COLO668 (cell line): ENCODE data around the gene PI4KA.
A peak's percentile ranks its signal among the peaks of the same experiment; 100 is the strongest.

Experiments
- DNase-seq: peaks from one replicate; lab custom pipeline; 2025; ENCODE audit not compliant: unreplicated experiment; lab: John Stamatoyannopoulos, UW

Gene PI4KA

DNA sequence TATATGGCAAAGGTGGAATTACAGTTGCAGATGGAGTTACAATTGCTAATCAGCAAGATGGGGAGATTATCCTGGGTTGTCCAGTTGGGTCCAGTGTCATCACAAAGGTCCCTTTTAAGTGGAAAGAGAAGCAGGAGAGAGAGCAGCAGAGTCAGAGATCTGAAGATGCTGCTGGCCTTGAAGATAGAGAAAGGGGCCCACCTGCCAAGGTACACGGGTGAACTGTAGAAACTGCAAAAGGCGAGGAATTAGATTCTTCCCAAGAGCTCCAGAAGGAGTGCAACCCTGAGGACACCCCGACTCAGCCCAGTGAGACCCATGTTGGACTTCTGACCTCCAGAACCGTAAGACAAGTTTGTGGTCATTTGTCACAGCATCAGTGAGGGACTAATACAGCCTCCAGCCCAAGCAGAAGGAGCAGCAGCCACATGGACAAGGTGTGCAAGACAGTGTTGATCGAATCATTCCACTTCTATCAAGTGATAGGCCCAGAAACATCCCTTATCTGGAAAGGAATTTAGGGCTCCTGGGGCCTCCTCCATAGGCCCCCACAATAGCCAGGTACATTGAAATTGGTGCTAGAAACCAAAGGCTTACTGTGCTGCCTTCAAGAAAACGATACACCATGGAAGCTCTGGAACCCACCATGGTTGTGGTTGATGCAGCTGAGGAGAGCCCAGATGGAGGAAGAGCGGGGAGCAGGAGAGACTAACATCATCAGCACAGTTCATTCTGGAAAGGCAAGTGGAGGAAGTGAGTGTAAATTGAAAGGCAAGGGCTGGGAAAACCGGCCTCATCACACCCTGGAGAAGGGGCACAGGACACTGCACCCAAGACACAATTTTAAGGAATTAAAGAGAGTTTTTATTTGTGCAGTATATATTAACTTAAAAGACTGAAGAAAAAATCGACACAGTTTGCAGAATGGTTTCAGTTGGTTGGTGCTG is 23.5 kb upstream of the PI4KA start:
- DNase-seq = no peak

DNA sequence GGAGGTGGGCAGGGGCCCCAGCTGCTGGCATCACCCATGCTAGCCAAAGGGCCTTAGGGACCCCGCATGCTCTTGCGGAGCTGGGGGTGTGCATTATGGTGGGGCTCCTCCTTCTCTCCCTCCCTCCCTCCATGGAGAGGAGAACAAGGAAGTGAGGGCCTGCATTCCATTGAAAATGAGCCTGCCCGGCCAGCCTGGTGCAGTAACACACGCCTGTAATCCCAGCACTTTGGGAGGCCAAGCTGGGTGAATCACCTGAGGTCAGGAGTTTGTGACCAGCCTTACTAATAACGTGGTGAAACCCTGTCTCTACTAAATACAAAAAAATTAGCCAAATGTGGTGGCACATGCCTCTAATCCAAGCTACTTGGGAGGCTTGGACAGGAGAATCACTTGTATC is 22.6 kb upstream of the PI4KA start:
- DNase-seq = no peak

DNA sequence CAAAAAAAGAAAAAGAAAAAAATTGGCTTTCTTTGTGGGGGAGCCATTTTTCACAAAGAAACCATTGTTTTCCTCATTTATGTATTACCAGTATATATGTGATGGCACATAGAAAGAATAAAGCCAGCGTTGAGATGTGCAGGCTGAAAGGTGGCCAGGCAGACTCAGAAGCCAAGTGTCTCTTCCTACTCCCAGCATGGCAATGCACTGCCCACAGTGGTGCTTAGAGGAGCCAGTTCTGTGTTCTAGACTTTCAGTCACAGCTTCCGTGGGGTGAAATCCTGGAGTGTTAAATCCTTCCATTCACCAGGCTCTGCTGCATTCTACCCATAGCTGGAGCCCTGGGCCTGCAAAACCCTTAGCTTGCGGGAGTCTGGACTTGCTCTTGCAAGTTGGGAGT is 19.1 kb upstream of the PI4KA start:
- DNase-seq = no peak

DNA sequence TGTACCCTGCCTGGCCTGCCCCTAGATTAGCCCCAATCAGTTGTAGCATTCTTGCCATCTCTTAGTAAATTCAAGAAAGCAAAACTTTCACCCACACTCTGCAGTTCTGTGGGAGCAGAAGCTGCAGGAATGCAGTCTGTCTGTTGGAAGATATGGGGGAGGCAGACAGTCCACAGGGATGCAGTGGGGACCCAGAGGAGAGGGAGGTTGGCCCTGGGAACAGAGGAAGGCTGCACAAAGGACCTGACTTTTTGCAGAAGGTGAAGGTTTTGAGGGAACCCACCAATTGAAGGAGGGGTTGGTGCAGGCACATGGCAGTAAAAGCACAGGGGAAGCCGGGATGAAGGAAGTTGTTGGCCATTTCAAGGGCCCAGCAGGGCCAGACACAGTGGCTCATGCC is 16.7 kb upstream of the PI4KA start:
- no peak for DNase-seq

DNA sequence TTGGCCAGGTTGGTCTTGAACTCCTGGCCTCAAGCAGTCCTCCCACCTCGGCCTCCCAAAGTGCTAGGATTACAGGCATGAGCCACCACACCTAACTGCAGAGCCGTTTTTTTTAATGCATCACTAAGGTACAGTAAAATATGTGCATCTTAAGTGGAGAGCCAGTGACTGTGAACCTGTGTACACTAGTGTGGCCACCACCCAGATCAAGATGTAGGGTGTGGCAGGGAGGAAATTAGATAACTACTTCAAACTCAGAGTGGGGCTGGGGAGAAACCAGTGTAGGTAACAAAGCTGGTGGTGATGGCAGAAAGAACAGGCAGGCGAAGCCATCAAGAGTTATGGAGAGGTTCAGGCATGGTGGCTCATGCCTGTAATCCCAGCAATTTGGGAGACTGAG is 14.6 kb upstream of the PI4KA start:
- no peak for DNase-seq

DNA sequence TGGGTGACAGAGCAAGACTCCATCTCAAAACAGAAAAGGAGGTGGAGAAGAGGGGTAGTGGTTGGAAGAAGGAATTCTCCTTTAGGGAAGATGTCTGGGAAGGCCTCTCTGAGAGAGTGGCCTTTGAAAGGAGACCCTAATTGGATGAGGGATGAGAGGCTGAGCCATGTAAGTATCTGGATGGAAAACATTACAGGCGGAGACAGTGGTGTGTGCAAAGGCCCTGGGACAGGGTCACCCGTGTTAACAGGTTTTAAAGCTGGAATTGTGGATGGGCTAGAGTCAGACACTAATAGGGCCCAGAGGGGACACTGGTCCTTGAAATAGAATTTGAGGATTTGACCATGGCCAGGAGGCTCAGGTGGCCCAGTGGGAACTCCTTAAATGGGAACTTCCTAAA is 10.6 kb upstream of the PI4KA start:
- no peak for DNase-seq

DNA sequence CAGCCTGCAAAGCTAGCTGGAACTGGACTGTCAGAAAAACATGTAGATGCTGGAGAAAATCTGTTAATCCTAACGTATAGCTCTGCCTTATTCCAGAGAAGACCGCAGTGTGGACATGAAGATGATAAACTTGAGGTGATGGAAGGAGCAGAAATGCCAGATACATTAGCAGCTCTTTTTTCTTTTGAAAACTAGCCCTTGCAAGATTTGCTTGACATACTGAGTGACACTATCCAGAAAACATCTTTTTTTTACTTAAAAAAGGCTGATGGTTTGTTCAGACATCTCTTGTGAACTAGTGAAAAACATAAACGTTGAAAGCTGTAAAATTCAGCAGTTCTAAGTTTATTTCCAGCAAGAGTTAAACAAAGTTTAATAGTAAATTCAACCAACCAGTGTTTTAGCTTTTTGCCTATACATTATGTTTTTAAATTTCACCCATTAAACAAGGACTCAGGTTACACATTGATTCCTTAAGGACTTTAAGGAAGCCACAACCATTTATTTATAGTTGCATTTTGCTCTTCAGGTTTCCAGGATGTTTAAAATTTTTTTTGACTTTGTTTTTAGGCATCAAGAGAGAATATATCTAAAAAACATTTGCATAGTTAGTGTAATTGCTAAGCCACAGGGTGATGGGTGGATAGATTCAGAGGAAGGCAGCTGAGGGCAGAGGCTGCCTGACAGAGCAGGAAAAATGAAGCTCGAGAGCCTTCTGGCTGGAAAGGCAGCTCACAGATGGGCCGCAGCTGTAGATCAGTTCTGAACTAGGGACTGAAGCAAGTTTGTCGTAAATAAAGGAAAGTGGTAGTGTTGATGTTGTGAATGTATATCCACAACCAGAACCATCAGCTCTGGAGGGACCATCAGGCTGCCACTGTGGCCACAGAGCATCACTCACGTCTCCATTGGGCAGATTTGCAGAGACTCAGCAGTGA is 9.7 kb upstream of the PI4KA start:
- DNase-seq = no peak

DNA sequence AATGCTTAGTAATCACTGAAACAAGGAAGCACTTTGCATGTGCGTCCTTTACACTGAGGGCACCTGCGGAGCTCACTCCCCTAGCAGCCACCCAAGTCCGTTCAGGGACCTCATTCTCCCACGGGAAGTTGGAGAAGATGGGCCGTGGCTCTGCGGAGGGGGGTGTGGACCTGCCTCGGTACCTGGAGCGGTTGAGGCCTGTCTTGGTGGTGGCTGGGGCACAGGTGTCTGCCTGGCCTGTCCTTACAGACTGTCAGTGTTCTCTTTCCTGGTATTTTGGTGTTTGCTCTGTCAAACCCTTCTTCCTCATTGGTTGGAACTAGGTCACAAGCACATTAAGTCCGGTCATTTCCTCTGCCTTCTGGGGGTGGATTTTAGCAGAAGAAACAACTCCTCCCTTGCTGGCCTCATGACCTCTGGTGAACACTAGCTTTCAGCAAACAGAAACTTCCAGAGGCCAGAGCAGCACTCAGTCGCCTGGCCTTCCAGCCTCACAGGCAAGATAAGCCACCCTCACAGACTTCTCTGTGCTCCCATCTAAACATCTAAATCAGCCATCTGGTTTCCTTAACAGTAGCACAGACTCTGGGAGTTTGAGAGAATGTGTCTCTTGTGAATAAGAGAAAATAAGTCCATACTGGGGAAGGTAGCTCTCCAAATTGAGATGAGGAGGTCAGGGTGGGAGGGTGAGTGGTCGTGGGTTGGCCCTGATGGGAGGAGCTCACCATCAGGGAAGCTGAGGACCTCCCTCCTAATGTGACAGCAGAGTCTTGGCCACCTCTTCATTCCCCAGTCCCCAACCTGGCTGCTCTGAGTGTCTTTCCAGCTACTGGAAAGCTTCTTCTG is 8.8 kb upstream of the PI4KA start:
- DNase-seq = no peak

DNA sequence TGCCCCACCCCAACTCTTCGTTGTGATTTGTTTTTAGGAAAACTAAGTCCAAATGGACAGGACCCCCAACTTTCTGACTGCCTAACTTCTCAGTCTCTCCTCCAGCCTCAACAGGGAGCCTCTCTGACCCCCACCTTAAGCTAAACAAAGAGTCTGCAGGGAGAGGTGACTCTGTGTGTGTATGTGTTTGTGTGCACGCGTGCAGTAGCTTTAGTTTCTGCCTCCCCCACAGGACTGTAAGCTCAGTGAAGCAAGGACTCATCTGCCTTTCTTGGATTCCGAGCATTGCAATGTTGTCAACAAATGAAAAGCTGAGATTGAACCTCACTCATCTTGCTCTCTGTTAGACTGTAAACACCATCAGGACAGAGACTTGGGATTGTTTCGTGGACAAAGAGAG is 8.1 kb upstream of the PI4KA start:
- no peak for DNase-seq

DNA sequence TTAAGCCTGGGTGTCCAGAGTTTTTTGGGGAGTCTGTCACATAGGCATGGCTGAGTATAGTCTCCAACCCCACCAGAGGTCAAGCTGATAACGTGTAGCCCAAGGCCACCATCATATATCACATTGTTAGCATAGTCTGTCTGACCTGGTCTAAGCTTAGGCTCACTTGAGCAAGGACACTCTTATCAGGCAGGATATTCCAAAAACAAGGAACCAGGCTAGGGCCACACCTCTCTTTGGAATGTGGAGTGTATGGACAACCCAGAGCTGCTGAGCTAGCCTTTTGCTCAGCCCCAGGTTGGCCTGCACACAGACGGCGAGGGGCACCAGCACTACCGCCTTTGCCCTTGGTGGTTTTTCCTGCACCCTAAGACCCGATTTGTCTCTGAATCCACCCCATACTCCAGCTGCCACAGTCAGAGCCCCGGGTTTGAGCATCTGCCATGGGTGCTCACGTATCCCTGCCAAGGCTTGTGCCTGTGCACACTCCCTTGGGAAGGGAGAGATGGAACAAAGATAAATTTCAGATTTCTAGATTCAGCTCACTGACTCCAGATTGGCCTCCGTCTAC is 7.3 kb upstream of the PI4KA start:
- DNase-seq = no peak

DNA sequence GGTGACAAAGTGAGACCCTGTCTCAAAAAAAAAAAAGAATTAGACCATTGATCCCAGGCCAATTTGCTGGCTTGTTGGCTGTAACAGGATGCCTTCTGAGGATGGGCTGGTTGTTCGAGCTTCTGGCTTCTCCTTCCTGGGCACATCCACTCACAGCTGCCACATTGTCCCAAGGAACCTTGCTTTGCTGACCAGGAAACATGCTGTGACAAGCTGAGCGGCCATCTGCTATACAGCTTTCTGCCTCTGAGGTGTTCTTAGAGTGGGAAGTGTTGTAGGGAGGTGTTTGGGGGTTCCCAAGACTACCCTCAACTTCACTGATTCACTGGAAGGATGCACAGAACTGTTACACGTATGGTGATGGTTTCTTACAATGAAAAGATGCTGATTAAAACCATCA is 6.7 kb upstream of the PI4KA start:
- no peak for DNase-seq

DNA sequence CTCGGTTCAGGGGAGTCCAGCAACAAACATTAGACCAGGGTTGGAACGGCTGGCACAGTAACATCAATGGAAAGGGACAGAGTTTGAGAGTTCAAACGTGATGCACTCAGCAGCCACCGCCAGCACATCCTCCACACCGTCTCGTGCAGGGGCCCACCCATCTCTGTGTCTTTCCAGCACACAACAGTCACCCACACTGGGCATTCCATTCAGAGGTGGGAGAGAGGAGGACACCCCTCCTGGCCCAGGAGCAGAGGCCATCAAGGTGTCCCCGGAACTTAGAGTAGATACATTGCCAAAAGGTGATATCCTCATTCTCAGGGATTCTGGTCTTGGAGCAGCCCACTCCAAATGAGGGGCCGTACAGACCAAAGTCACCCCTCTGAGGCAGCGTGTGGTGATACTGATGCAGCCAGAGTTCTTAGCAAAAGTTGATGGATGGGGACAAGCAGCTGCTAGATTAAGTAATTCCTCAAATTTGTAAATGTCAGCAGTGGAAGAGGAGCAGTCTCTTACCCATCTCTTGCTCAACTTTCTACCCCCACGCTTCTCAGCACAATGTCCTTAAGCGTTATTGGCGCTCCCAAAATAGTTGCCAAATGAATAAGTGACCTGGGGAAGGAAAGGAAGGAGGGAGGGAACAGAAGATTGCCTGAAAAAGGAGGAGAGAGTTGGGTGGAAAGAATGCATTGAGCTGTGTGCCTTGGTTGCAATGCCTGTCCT is 5.7 kb upstream of the PI4KA start:
- no peak for DNase-seq

DNA sequence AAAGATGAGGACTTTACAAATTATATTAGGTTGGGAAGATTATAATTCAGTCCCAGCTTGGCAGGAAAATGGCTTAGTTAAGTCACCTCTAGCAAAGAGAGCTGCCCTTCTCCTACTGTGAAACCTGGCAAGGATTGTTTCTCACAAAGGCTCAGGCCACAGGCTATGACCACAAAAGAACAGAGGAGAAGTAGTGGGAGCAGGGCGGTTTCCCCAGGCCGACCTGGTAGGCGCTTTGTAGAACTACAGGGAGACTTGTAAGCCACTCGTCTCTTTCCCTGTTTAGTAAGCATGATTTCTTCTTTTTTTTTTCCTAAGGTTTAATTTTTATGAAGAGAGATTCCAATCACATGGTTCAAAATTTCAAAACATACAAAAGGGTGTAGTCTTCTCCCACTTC is 4.8 kb upstream of the PI4KA start:
- no peak for DNase-seq

DNA sequence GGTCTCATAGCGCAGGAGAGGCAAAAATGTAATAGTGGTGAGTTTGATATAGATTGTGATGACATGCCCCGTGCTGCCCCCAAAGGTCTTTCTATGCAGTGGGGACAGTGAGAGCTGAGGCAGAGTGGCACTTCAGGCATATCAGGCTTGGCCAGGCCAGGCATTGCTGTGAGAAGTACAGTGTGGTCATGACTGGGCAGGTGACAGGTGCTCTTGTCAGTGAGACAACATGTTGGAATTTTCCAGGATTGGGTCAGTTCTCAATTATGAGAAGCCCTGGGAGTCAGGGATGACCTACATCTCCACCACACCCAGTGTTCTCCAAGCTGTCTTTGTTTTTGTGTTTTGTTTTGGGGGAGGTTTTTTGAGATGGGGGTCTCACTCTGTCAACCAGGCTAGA is 3.9 kb upstream of the PI4KA start:
- no peak for DNase-seq

DNA sequence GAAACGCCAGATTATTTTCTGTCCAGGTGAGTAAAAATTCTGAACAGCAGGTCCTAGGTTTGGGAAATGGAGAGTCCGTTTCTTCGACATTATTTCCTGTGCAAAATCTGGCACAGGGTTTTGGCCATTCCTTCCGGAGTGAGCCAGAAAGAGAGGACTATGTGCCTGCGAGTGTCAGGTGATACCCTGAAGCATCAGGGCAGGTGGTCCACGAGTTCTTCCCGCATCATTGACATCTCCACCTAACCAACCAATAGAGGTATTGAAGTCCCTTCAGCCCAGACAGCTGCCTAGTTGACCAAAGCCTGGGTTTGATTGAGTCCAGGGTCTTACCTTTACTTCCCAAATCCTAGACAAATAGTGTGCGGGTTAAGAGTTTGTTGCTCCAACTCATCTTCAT is 1.0 kb upstream of the PI4KA start:
- DNase-seq = peak; percentile 20

DNA sequence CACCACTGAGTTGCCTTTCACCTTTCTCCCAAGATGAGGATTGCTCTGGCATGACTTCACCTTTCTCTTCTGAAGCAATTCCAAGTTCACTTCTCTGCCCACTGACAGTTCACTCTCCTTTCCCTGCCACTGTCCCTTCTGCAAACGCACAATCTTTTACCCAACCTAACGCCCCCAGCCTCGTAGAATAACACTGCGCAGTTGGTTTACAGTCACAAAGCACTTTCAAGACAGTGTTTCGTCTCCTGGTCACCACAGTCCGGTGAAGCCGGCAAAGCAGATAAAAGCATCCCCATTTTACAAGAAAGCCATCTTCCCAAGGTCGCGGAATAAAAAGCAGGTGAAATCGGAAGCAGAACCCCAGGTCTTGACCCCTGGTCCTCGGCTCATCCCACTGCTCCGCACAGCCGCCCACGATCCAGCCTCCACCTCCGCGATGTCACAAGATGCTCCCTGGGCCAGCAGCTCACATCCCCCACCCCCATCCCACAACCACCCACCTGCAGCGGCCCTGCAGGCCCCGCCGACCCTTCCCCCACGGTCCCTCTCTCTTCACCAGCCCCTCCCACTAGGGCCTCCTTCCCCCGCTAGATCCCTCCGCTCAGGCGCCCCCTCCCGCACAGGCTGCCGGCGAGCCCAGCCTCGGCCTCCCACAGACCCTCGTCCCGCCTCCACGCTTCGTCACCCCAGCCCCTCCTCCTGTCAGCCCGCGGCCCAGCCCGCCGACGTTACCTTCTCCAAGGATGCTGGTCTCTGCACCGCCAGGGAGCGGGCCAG is 585 bp downstream of the PI4KA start:
- peak; percentile 87 for DNase-seq

DNA sequence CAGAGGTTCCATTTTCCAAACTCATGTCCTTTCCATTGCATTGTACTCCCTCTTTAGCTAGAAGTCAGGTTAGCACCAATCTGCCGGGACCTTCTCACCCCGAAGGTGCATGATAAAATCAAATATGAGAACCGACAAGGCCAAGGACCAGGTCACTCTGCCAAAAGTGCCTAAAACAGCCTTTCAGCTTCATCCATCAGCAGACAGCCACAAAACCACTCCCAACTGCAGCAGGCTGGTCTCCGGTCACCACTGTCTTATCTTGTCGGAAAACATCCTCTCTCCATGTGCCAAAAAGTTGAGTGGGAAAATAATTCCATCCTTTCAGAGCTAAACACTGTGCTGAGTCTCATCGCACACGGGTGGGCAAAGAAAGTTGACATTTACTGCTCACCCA is 1.4 kb downstream of the PI4KA start:
- DNase-seq = no peak

DNA sequence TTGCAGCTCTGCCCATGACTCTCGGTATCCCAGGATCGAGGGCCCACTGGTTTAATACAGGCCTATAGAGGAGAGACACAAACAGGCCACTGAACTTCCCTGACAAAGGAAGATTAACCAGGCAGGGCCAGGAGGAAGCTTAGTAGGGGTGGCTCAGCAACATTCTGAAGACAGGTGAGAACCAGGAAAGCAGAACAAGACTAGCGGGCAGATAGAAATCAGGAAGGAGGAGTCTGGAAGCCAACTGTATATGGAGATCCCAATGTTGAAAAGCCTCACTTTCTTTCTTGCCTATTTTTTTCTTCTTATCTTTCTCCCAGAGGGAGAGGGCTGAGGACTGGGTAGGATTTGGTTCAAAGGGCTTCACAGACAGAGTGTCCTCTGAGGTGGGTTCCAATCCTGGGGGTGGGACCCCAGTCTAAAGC is 5.4 kb downstream of the PI4KA start:
- no peak for DNase-seq

DNA sequence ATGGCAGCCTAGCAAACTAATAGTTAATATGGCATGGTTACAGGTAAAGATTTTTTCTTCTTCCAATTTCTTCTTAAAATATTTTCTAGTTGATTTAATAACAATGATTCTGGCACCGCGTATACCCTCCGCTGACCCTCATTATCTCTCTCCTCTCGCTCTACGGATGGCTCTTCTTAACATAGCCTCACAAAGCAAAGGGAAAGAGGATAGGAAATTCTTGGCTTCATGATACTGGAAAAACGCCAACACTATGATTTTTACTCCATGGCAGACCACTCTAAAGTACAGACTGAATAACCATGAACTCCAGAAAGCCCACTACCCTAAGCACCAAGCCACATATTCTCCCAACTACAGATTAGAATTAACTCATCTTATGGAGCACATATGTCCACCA is 6.1 kb downstream of the PI4KA start:
- DNase-seq = no peak
